ENCODE results near the gene DPF1. TPM values are rescaled to one million over a fixed set of nuclear protein-coding genes. Genes with fewer than 3 reads are reported as not detected.

DPF1 gene
- total and polyA plus RNA-seq, 10 of the 15 experiments (the other 5 are each of a cell fraction or from before 2014, with no cell fraction given), result 0.11 to 4.3 (median 2.4) TPM

GRCh38 chr19:38245826-38246498, 21.9 kb upstream of the DPF1 start:
- no peaks in the 10 kb centered on the region for H3K9me3 ChIP-seq (replicated peaks; ENCODE audit: control insufficient read depth, insufficient read depth, low read length)
- no peaks in the 10 kb centered on the region for H3K79me2 ChIP-seq (ENCODE audit: control insufficient read depth, insufficient read depth, low read length)
- TF ChIP-seq SPI1 (IDR thresholded peaks at IDR 0.05; ENCODE audit: borderline replicate concordance, insufficient read depth, low read depth, low read length) (peak; percentile 49; the same call in 1 of the 2 replicates), KLF5 (IDR thresholded peaks at IDR 0.05; ENCODE audit: partially characterized antibody) (no peak)
- DNase-seq (ENCODE audit: low read depth, low spot score), result no peak
- ChIA-PET CTCF (interaction anchor here (0.7 to 5.6 kb wide), 7 partner anchors 10 to 349 kb away, joined by 3 to 74 read pairs (median 3); partner anchors contain the start of genes CATSPERG, PPP1R14A and PSMD8), RAD21 (ENCODE audit: unreplicated experiment) (interaction anchor here (1.0 to 1.3 kb wide), 2 partner anchors 90 to 344 kb away, joined by 3 to 9 read pairs; partner anchors contain the start of gene CATSPERG), POLR2A (interaction anchor here (0.5 kb wide), 1 partner anchor 128 kb away, joined by 3 read pairs; no protein-coding TSS in a partner anchor), SMC1A (ENCODE audit: uncharacterized antibody, unreplicated experiment) (interaction anchor here (0.8 to 0.9 kb wide), 2 partner anchors 89 to 128 kb away, joined by 3 read pairs; no protein-coding TSS in a partner anchor)
- no peak overlapping the region for H3K9ac ChIP-seq (ENCODE audit: control insufficient read depth, insufficient read depth, low read length)
- H3K4me3 ChIP-seq, result no peak overlapping the region
- WGBS (ENCODE audit: insufficient coverage, insufficient replicate concordance, low lambda C conversion rate, missing lambda C conversion rate), result 35% methylated on average over 10 of the region's 14 CpGs
- no peak overlapping the region for H3K27ac ChIP-seq (ENCODE audit: control insufficient read depth, insufficient read depth)
- no peaks in the 10 kb centered on the region for H4K20me1 ChIP-seq (ENCODE audit: control insufficient read depth, insufficient read depth)
- no peak overlapping the region for H3K4me2 ChIP-seq (ENCODE audit: control insufficient read depth, insufficient read depth)
- ATAC-seq, result no peak
- H3K27me3 ChIP-seq (replicated peaks in 1 of 2; ENCODE audit: control insufficient read depth in 2 of 2, insufficient read depth in 2 of 2, low read length in 1 of 2), result no peaks in the 10 kb centered on the region
- intact Hi-C loops (cut with micrococcal nuclease; ENCODE audit: unreplicated experiment), result no loop called here
- no peaks in the 10 kb centered on the region for H3K4me1 ChIP-seq (ENCODE audit: control insufficient read depth, insufficient read depth, low read length)
- no peak overlapping the region for H2AFZ ChIP-seq (ENCODE audit: control insufficient read depth, low read depth, low read length)
- in situ Hi-C loops (cut with MboI), result no loop called here
- FAIRE-seq, result no peak
- H3K36me3 ChIP-seq (ENCODE audit: control insufficient read depth in 2 of 2, insufficient read depth in 2 of 2, low read length in 1 of 2), result no peaks in the 10 kb centered on the region
- no TSS peak for BruUV-seq (replicated peaks)

DNA sequence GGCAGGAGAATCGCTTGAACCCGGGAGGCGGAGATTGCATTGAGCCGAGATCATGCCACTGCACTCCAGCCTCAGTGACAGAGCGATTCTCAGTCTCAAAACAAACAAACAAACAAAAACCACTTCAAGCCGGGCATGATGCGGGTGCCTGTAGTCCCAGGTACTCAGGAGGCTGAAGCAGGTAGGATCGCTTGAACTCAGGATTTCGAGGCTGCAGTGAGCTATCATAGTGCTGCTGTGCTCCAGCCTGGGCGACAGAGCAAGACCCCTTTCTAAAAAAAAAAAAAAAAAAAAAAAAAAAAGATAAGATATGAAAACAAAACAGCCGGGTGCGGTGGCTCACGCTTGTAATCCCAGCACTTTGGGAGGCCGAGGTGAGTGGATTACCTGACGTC, 19.3 kb upstream of the DPF1 start:
- FAIRE-seq (no peak), DNase-seq (ENCODE audit: low read depth, low spot score) (no peak), ATAC-seq (no peak; the same call in 2 of the 3 replicates)
- Histone ChIP-seq H3K36me3 (ENCODE audit: control insufficient read depth in 2 of 2, insufficient read depth in 2 of 2, low read length in 1 of 2) (no peaks in the 10 kb centered on the region), H3K79me2 (ENCODE audit: control insufficient read depth, insufficient read depth, low read length) (no peaks in the 10 kb centered on the region), H3K9ac (ENCODE audit: control insufficient read depth, insufficient read depth, low read length) (peak overlapping the region; percentile 36), H2AFZ (ENCODE audit: control insufficient read depth, low read depth, low read length) (peak overlapping the region; percentile 62), H4K20me1 (ENCODE audit: control insufficient read depth, insufficient read depth) (no peaks in the 10 kb centered on the region), H3K4me3 (peak overlapping the region; percentile 58), H3K9me3 (replicated peaks; ENCODE audit: control insufficient read depth, insufficient read depth, low read length) (no peaks in the 10 kb centered on the region), H3K4me1 (ENCODE audit: control insufficient read depth, insufficient read depth, low read length) (no peaks in the 10 kb centered on the region), H3K4me2 (ENCODE audit: control insufficient read depth, insufficient read depth) (peak overlapping the region; percentile 22; the same call in 1 of the 2 replicates), H3K27ac (ENCODE audit: control insufficient read depth, insufficient read depth) (no peak overlapping the region), H3K27me3 (replicated peaks in 1 of 2; ENCODE audit: control insufficient read depth in 2 of 2, insufficient read depth in 2 of 2, low read length in 1 of 2) (no peaks in the 10 kb centered on the region)
- ChIA-PET SMC1A (ENCODE audit: uncharacterized antibody, unreplicated experiment) (interaction anchor here (1.4 to 2.1 kb wide), 10 partner anchors 23 to 346 kb away, joined by 3 to 6 read pairs (median 5); partner anchors contain the start of genes CATSPERG, PSMD8, SIPA1L3 and WDR87), POLR2A (interaction anchor here (0.6 to 1.6 kb wide), 3 partner anchors 131 to 912 kb away, joined by 5 to 6 read pairs (median 6); partner anchors contain the start of gene PSMD8), RAD21 (ENCODE audit: unreplicated experiment) (interaction anchor here (1.0 to 2.8 kb wide), 7 partner anchors 9 to 340 kb away, joined by 3 to 18 read pairs (median 9); partner anchors contain the start of genes CATSPERG, FAM98C and PSMD8), CTCF (interaction anchor here (0.6 to 5.6 kb wide), 12 partner anchors 9 to 342 kb away, joined by 3 to 74 read pairs (median 8); partner anchors contain the start of genes CATSPERG and PSMD8)
- 46% methylated on average over 13 of the region's 15 CpGs for WGBS (ENCODE audit: insufficient coverage, insufficient replicate concordance, low lambda C conversion rate, missing lambda C conversion rate)
- TF ChIP-seq RAD51 (IDR thresholded peaks at IDR 0.05) (no peak), ZNF384 (IDR thresholded peaks at IDR 0.05; ENCODE audit: borderline replicate concordance, low read depth, low read length) (no peak), NRF1 (conservative IDR thresholded peaks at IDR 0.05; ENCODE audit: low read depth, low read length) (no peak), FOXM1 (IDR thresholded peaks at IDR 0.05; ENCODE audit: low read depth, low read length) (no peak), SREBF1 (IDR thresholded peaks at IDR 0.05; ENCODE audit: low read length) (no peak), PAX5 (IDR thresholded peaks at IDR 0.05; ENCODE audit: borderline replicate concordance, low read depth, low read length) (no peak)
- intact Hi-C loops (cut with micrococcal nuclease; ENCODE audit: unreplicated experiment), result loop anchor here (1.0 to 5.0 kb wide), 2 partner anchors 74 to 92 kb away; partner anchors contain the start of genes CATSPERG, KCNK6 and YIF1B
- BruUV-seq (replicated peaks), result no TSS peak
- in situ Hi-C loops (cut with MboI), result loop anchor here (5.0 kb wide), 1 partner anchor 89 kb away; no protein-coding TSS in a partner anchor
